K562 (cell line): ENCODE results near the gene NKAIN1. TPM values are rescaled to one million over a fixed set of nuclear protein-coding genes. Genes with fewer than 3 reads are reported as not detected.

Experiments
- CAMTA2 ChIP-seq: fragments of 250-450 bp; sonication (Bioruptor Pico); conservative IDR thresholded peaks from 2 replicates; pipeline ENCODE4 v1.5.1; 2022
- E2F3 ChIP-seq: fragments of 250-450 bp; sonication (Bioruptor Pico); IDR thresholded peaks from 2 replicates; pipeline ENCODE4 v1.4.0; 2020; ENCODE audit warnings: mild to moderate bottlenecking
- EP400 ChIP-seq: fragments of 450-650 bp; IDR thresholded peaks from 2 replicates; pipeline ENCODE4 v1.6.1; 2017; ENCODE audit warnings: antibody characterized with exemption, mild to moderate bottlenecking, moderate library complexity
- HIVEP1 ChIP-seq: fragments of 250-450 bp; sonication (Bioruptor Pico); IDR thresholded peaks from 2 replicates; pipeline ENCODE4 v1.4.0; 2020; ENCODE audit warnings: mild to moderate bottlenecking
- KAT8 ChIP-seq: fragments of 450-650 bp; IDR thresholded peaks from 2 replicates; pipeline ENCODE4 v1.6.1; 2016; ENCODE audit warnings: low read depth, mild to moderate bottlenecking
- NCOA6 ChIP-seq: fragments of 450-650 bp; IDR thresholded peaks from 2 replicates; pipeline ENCODE4 v1.6.1; 2017; ENCODE audit warnings: mild to moderate bottlenecking
- POLR3A ChIP-seq: IDR thresholded peaks from 2 replicates; pipeline ENCODE4 v1.6.1; 2011; ENCODE audit warnings: borderline replicate concordance, mild to moderate bottlenecking, moderate library complexity; ENCODE audit not compliant: insufficient read length, insufficient read depth; ENCODE audit errors: extremely low read depth
- RBM39 ChIP-seq: fragments of 200-400 bp; formaldehyde crosslinking; optimal IDR thresholded peaks from 2 replicates; pipeline ENCODE3; 2018; ENCODE audit warnings: low read depth, low read length
- ZFP30 ChIP-seq: fragments of 250-450 bp; sonication (Bioruptor Pico); IDR thresholded peaks from 2 replicates; pipeline ENCODE4 v1.8.0; 2022; ENCODE audit warnings: moderate library complexity, mild to moderate bottlenecking, inconsistent platforms, borderline replicate concordance
- ZNF384 ChIP-seq: IDR thresholded peaks from 2 replicates; pipeline ENCODE4 v1.6.1; 2012; ENCODE audit warnings: low read depth, low read length, improper control_type of control experiment
- polyA plus RNA-seq, 8 experiments: library from polyadenylated mRNA; depleted of rRNA in 4 of 8; stranded (reverse) in 5 of 8; unstranded in 3 of 8; fragments of >200 nt; fragmentation: Nextera tagmentation in 2 of 8; fragmentation: Illumina TruSeq in 1 of 8; extraction: Ambion mirVana in 2 of 8; extraction: Trizol in 1 of 8; gene quantifications; 2 replicates each; pipeline versions ENCODE4 v1.2.1 to v1.2.3, GENCODE V29; 2011 to 2014; ENCODE audit warnings: inconsistent platforms in 1 of 8, missing spikeins in 1 of 8
- total RNA-seq, 7 experiments: library from RNA; depleted of rRNA in 6 of 7; stranded (reverse); fragments of >200 nt in 6 of 7; fragmentation: Illumina TruSeq in 2 of 7; extraction: Trizol in 2 of 7; gene quantifications; 2 replicates each; pipeline versions ENCODE4 v1.2.1 to v1.2.3, GENCODE V29; 2011 to 2021; ENCODE audit warnings: low replicate concordance in 1 of 7
- TF ChIP-seq, protein P1 (sequence below): fragments of 200-800 bp; sonication (Bioruptor generic); IDR thresholded peaks from 2 replicates; pipeline ENCODE4 v1.6.1; 2016; ENCODE audit warnings: missing genetic modification characterization, missing compliant biosample characterization
- TF ChIP-seq, protein P2 (sequence below): fragments of 250-450 bp; sonication (Bioruptor Pico); IDR thresholded peaks from 2 replicates; pipeline ENCODE4 v1.9.0; 2021; ENCODE audit warnings: mild to moderate bottlenecking, inconsistent platforms
- TF ChIP-seq, protein P3 (sequence below), 2 experiments: fragments of 450-650 bp; formaldehyde crosslinking in 1 of 2; IDR thresholded peaks; 2 replicates each; pipeline versions ENCODE4 v1.4.0 to v1.6.1; 2014 to 2020; ENCODE audit warnings: mild to moderate bottlenecking in 2 of 2, borderline replicate concordance in 1 of 2, low read depth in 1 of 2

The NKAIN1 gene
- total and polyA plus RNA-seq, 9 of the 15 experiments (the other 6 are each of a cell fraction or from before 2014, with no cell fraction given), result 0.03 to 0.22 (median 0.04) TPM; not detected in 3

DNA sequence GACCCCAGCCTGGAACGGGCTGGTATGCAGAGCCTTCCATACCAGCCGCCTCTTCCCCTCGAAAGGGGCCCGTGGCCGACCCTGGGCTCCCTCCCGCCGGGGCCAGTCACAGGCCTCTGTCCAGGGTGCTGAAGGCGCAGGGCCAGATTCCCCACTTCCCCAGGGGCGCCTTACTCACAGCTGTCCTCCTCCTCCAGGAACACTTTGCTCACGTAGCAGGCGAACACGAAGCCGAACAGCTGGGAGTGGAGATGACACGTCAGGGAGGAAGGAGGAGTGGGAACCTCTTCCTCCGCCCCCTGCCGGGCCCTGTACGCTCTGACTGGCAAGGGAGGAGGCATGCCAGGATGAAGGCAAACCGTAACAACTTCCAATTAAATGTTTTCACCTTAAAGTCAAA is 57.3 kb downstream of the NKAIN1 start (continued):
- no peak for TF ChIP-seq HIVEP1 (CRISPR knock-in tag)
- 0 out of 2 replicates have a peak, but pooled peaks have one; percentile 31 for TF ChIP-seq ZNF384
- peak; percentile 46; the same call in 1 of the 2 replicates for TF ChIP-seq NCOA6
- no peak for TF ChIP-seq KAT8
- TF ChIP-seq, protein P1, sequence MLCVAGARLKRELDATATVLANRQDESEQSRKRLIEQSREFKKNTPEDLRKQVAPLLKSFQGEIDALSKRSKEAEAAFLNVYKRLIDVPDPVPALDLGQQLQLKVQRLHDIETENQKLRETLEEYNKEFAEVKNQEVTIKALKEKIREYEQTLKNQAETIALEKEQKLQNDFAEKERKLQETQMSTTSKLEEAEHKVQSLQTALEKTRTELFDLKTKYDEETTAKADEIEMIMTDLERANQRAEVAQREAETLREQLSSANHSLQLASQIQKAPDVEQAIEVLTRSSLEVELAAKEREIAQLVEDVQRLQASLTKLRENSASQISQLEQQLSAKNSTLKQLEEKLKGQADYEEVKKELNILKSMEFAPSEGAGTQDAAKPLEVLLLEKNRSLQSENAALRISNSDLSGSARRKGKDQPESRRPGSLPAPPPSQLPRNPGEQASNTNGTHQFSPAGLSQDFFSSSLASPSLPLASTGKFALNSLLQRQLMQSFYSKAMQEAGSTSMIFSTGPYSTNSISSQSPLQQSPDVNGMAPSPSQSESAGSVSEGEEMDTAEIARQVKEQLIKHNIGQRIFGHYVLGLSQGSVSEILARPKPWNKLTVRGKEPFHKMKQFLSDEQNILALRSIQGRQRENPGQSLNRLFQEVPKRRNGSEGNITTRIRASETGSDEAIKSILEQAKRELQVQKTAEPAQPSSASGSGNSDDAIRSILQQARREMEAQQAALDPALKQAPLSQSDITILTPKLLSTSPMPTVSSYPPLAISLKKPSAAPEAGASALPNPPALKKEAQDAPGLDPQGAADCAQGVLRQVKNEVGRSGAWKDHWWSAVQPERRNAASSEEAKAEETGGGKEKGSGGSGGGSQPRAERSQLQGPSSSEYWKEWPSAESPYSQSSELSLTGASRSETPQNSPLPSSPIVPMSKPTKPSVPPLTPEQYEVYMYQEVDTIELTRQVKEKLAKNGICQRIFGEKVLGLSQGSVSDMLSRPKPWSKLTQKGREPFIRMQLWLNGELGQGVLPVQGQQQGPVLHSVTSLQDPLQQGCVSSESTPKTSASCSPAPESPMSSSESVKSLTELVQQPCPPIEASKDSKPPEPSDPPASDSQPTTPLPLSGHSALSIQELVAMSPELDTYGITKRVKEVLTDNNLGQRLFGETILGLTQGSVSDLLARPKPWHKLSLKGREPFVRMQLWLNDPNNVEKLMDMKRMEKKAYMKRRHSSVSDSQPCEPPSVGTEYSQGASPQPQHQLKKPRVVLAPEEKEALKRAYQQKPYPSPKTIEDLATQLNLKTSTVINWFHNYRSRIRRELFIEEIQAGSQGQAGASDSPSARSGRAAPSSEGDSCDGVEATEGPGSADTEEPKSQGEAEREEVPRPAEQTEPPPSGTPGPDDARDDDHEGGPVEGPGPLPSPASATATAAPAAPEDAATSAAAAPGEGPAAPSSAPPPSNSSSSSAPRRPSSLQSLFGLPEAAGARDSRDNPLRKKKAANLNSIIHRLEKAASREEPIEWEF (CRISPR knock-in tag), result no peak
- TF ChIP-seq POLR3A, result no peak
- TF ChIP-seq ZFP30 (CRISPR knock-in tag), result no peak
- no peak for TF ChIP-seq E2F3 (CRISPR knock-in tag)
- TF ChIP-seq, protein P2, sequence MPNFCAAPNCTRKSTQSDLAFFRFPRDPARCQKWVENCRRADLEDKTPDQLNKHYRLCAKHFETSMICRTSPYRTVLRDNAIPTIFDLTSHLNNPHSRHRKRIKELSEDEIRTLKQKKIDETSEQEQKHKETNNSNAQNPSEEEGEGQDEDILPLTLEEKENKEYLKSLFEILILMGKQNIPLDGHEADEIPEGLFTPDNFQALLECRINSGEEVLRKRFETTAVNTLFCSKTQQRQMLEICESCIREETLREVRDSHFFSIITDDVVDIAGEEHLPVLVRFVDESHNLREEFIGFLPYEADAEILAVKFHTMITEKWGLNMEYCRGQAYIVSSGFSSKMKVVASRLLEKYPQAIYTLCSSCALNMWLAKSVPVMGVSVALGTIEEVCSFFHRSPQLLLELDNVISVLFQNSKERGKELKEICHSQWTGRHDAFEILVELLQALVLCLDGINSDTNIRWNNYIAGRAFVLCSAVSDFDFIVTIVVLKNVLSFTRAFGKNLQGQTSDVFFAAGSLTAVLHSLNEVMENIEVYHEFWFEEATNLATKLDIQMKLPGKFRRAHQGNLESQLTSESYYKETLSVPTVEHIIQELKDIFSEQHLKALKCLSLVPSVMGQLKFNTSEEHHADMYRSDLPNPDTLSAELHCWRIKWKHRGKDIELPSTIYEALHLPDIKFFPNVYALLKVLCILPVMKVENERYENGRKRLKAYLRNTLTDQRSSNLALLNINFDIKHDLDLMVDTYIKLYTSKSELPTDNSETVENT (CRISPR knock-in tag), result 0 out of 2 replicates have a peak, but pooled peaks have one; percentile 2
- TF ChIP-seq EP400, result no peak
- TF ChIP-seq, protein P3, sequence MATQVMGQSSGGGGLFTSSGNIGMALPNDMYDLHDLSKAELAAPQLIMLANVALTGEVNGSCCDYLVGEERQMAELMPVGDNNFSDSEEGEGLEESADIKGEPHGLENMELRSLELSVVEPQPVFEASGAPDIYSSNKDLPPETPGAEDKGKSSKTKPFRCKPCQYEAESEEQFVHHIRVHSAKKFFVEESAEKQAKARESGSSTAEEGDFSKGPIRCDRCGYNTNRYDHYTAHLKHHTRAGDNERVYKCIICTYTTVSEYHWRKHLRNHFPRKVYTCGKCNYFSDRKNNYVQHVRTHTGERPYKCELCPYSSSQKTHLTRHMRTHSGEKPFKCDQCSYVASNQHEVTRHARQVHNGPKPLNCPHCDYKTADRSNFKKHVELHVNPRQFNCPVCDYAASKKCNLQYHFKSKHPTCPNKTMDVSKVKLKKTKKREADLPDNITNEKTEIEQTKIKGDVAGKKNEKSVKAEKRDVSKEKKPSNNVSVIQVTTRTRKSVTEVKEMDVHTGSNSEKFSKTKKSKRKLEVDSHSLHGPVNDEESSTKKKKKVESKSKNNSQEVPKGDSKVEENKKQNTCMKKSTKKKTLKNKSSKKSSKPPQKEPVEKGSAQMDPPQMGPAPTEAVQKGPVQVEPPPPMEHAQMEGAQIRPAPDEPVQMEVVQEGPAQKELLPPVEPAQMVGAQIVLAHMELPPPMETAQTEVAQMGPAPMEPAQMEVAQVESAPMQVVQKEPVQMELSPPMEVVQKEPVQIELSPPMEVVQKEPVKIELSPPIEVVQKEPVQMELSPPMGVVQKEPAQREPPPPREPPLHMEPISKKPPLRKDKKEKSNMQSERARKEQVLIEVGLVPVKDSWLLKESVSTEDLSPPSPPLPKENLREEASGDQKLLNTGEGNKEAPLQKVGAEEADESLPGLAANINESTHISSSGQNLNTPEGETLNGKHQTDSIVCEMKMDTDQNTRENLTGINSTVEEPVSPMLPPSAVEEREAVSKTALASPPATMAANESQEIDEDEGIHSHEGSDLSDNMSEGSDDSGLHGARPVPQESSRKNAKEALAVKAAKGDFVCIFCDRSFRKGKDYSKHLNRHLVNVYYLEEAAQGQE (IDR thresholded peaks at IDR 0.05; ENCODE audit: borderline replicate concordance), result peak; percentile 100
- TF ChIP-seq, protein P3 (CRISPR knock-in tag; IDR thresholded peaks at IDR 0.05; ENCODE audit: low read depth), result peak; percentile 99
- no peak for TF ChIP-seq RBM39
- TF ChIP-seq CAMTA2 (CRISPR knock-in tag), result no peak
